CD8-positive, alpha-beta memory T cell (primary cell): ENCODE measurements around the gene PHKB. TPM values are rescaled to one million over a fixed set of nuclear protein-coding genes. Genes with fewer than 3 reads are reported as not detected.
"Not testable (repeated sequence)": the region's sequence is repeated elsewhere in the genome, so short reads cannot be mapped to it uniquely, and the experiment has no call there.

ENCODE experiments used
- CTCF ChIA-PET: fragments of 350-600 bp; sonication (Branson Sonifier 250); formaldehyde crosslinking; loops from one replicate; lab custom pipeline; 2021; ENCODE audit warnings: antibody characterized with exemption; lab: Charles Lee
- POLR2A ChIA-PET: fragments of 350-600 bp; sonication (Branson Sonifier 250); formaldehyde crosslinking; loops from one replicate; lab custom pipeline; 2021; ENCODE audit warnings: antibody characterized with exemption; lab: Charles Lee
- DNase-seq, 5 donors: peaks; one replicate each; pipeline versions ENCODE4 v3.0.0 to v3.0.0-alpha.2; 2020 to 2022; ENCODE audit warnings: mixed read lengths in 1 of 5
- H3K27ac ChIP-seq: one replicate; pipeline ENCODE4 v1.7.0; 2013; ENCODE audit warnings: low read depth, mild to moderate bottlenecking, low read length, moderate library complexity
- H3K27me3 ChIP-seq: 2 replicates; pipeline ENCODE4 v1.7.0; 2013; ENCODE audit warnings: low read length, mild to moderate bottlenecking; ENCODE audit not compliant: insufficient read depth, poor library complexity, severe bottlenecking
- H3K36me3 ChIP-seq: 2 replicates; pipeline ENCODE4 v1.7.0; 2013; ENCODE audit warnings: mild to moderate bottlenecking, low read length, moderate library complexity; ENCODE audit not compliant: insufficient read depth
- H3K4me1 ChIP-seq: 2 replicates; pipeline ENCODE4 v1.7.0; 2013; ENCODE audit warnings: mild to moderate bottlenecking, low read length, moderate library complexity; ENCODE audit not compliant: insufficient read depth
- H3K4me3 ChIP-seq: 2 replicates; pipeline ENCODE4 v1.7.0; 2013; ENCODE audit warnings: mild to moderate bottlenecking, low read length
- H3K9me3 ChIP-seq: 2 replicates; pipeline ENCODE4 v1.7.0; 2013; ENCODE audit warnings: mild to moderate bottlenecking, low read length
- H3K27ac Mint-ChIP-seq, 8 donors: one replicate each; pipeline ENCODE4 v1.8.0; 2020 to 2021; ENCODE audit warnings: mixed read lengths in 8 of 8, mild to moderate bottlenecking in 6 of 8, inconsistent platforms in 3 of 8, moderate library complexity in 3 of 8
- H3K27me3 Mint-ChIP-seq, 2 donors: one replicate each; pipeline ENCODE4 v1.8.0; 2020 to 2021; ENCODE audit warnings: mixed read lengths in 2 of 2, mild to moderate bottlenecking in 1 of 2, moderate library complexity in 1 of 2
- H3K36me3 Mint-ChIP-seq, 3 donors: one replicate each; pipeline ENCODE4 v1.8.0; 2020 to 2021; ENCODE audit warnings: mixed read lengths in 3 of 3, inconsistent platforms in 1 of 3, mild to moderate bottlenecking in 1 of 3
- H3K4me1 Mint-ChIP-seq, 3 donors: one replicate each; pipeline ENCODE4 v1.8.0; 2020 to 2021; ENCODE audit warnings: mixed read lengths in 3 of 3, inconsistent platforms in 1 of 3, mild to moderate bottlenecking in 1 of 3
- H3K4me3 Mint-ChIP-seq, 7 donors: one replicate each; pipeline ENCODE4 v1.8.0; 2020 to 2021; ENCODE audit warnings: mixed read lengths in 7 of 7, mild to moderate bottlenecking in 6 of 7, moderate library complexity in 4 of 7, inconsistent platforms in 2 of 7
- H3K9me3 Mint-ChIP-seq, 5 donors: one replicate each; pipeline ENCODE4 v1.8.0; 2020 to 2022; ENCODE audit warnings: mixed read lengths in 5 of 5, mild to moderate bottlenecking in 3 of 5, moderate library complexity in 2 of 5, inconsistent platforms in 1 of 5
- polyA plus RNA-seq: library from polyadenylated mRNA; unstranded; fragments of 300-500 nt; fragmentation: Illumina TruSeq; gene quantifications from one replicate; pipeline ENCODE4 v1.2.3, GENCODE V29; 2021
- total RNA-seq, 2 experiments: library from RNA; stranded (reverse); gene quantifications; one replicate each; pipeline ENCODE4 v1.2.3, GENCODE V29; 2021

The PHKB gene
- total and polyA plus RNA-seq, 3 experiments from 2014 or later = 23.0 to 29.2 (median 25.4) TPM

DNA sequence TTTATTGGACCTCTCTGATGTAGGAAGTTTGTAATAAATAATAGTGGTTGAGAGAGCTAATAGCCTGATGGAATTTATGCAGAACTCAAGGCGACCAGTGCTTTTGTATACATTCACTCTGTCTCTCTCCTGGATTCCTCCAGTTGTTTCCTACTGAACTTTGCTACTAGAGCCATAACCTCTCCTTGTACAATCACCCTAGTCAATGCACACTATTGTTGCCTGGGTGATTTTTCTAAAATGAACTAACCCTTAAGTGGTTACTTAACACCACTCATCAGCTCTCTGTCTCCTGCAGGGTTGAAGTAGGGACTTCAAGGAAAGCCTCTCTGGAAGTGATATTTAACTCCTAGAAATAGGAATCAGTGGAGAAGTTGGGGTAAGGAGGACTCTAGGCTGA lies 9.7 kb downstream of the PHKB start:
- H3K36me3 Mint-ChIP-seq = peaks cover 0 to 12% (median 12%) of the 10 kb centered on the region in 3 donors
- Histone ChIP-seq H3K36me3 (peaks cover 4% of the 10 kb centered on the region), H3K4me1 (no peaks in the 10 kb centered on the region), H3K27ac (no peak overlapping the region), H3K4me3 (no peak overlapping the region), H3K9me3 (no peaks in the 10 kb centered on the region), H3K27me3 (no peaks in the 10 kb centered on the region)
- H3K27ac Mint-ChIP-seq = peak overlapping the region in 1 of 8 donors; percentile 10
- peaks cover 23 to 54% (median 50%) of the 10 kb centered on the region in 3 donors for H3K4me1 Mint-ChIP-seq
- no peaks in the 10 kb centered on the region for H3K9me3 Mint-ChIP-seq
- DNase-seq = no peak
- H3K4me3 Mint-ChIP-seq = no peak overlapping the region
- ChIA-PET CTCF (no interaction called here), POLR2A (no interaction called here)
- H3K27me3 Mint-ChIP-seq = no peaks in the 10 kb centered on the region

DNA sequence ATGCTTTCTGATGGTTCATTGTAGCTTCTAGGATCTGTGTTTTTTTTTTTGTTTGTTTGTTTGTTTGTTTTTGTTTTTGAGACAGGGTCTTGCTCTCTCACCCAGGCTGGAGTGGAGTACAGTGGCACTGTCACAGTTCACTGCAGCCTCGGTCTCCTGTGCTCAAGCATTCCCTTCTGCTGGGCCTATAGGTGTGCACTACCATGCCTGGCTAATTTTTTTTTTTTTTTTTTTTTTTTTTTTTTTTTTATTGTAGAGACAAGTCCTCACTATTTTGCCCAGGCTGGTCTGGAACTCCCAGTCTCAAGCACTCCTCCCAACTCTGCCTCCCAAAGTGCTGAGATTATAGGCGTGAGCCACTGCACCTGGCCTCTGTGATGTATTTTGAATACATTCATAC lies 11.9 kb downstream of the PHKB start:
- H3K4me3 Mint-ChIP-seq, H3K36me3 ChIP-seq, H3K27ac Mint-ChIP-seq, H3K4me3 ChIP-seq, H3K9me3 ChIP-seq, H3K27ac ChIP-seq, H3K9me3 Mint-ChIP-seq, H3K4me1 ChIP-seq, POLR2A ChIA-PET, CTCF ChIA-PET, DNase-seq, H3K27me3 ChIP-seq, H3K27me3 Mint-ChIP-seq: not testable (repeated sequence)
- Mint-ChIP-seq H3K36me3 (peaks cover 0 to 11% (median 11%) of the 10 kb centered on the region in 3 donors), H3K4me1 (peaks cover 18 to 38% (median 37%) of the 10 kb centered on the region in 3 donors)

DNA sequence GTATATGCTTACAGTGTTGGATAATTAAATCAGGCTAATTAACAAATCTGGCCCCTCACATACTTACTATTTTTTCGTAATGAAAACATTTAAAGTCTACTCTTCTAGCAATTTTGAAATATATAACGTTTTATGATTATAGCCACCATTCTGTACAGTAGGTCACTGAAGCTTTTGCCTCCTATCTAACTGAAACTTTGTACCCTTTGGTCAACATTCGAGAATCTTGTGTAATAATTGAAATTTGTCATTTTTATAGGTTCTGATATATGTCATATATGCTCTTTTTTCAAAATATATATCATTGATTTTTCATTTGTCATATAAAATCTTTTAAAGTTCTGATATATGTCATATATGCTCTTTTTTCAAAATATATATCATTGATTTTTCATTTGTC lies 12.7 kb downstream of the PHKB start:
- Mint-ChIP-seq H3K9me3 (no peaks in the 10 kb centered on the region), H3K27ac (no peak overlapping the region), H3K4me3 (no peak overlapping the region), H3K36me3 (peaks cover 0 to 9% (median 8%) of the 10 kb centered on the region in 3 donors), H3K27me3 (no peaks in the 10 kb centered on the region), H3K4me1 (peaks cover 15 to 35% (median 34%) of the 10 kb centered on the region in 3 donors)
- Histone ChIP-seq H3K4me1 (no peaks in the 10 kb centered on the region), H3K9me3 (no peaks in the 10 kb centered on the region), H3K36me3 (no peaks in the 10 kb centered on the region), H3K4me3 (no peak overlapping the region), H3K27ac (no peak overlapping the region), H3K27me3 (no peaks in the 10 kb centered on the region)
- CTCF ChIA-PET = no interaction called here
- POLR2A ChIA-PET = no interaction called here
- no peak for DNase-seq

DNA sequence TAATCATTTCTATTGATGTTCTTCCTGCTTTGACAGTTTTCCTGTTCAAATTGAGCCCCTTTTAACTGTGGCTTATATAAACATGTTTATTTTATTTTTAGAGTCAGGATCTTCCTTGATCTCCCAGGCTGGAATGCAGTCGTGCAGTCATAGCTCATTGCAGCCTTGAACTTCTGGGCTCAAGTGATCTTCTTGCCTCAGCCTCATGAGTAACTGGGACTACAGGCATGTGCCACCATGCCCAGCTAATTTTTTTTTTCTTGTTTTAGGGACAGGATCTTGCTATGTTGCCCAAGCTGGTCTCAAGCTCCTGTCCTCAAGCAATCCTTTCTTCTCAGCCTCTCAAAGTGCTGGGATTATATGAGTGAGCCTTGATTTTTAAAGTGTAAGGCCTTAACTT lies 14.7 kb downstream of the PHKB start:
- ChIA-PET CTCF (no interaction called here), POLR2A (interaction anchor here (1.1 kb wide), 1 partner anchor 14 kb away, joined by 3 read pairs; the partner anchor contains the start of genes ITFG1 and PHKB)
- no peaks in the 10 kb centered on the region for H3K9me3 ChIP-seq
- no peaks in the 10 kb centered on the region for H3K27me3 ChIP-seq
- H3K36me3 Mint-ChIP-seq = peaks cover 0 to 14% (median 8%) of the 10 kb centered on the region in 3 donors
- no peak overlapping the region for H3K4me3 Mint-ChIP-seq
- H3K27ac Mint-ChIP-seq = peak overlapping the region in 1 of 8 donors; percentile 56
- no peaks in the 10 kb centered on the region for H3K4me1 ChIP-seq
- H3K9me3 Mint-ChIP-seq = no peaks in the 10 kb centered on the region
- no peak overlapping the region for H3K4me3 ChIP-seq
- H3K27ac ChIP-seq = no peak overlapping the region
- no peaks in the 10 kb centered on the region for H3K27me3 Mint-ChIP-seq
- H3K4me1 Mint-ChIP-seq = peaks cover 18 to 46% (median 40%) of the 10 kb centered on the region in 3 donors
- H3K36me3 ChIP-seq = no peaks in the 10 kb centered on the region
- no peak for DNase-seq

DNA sequence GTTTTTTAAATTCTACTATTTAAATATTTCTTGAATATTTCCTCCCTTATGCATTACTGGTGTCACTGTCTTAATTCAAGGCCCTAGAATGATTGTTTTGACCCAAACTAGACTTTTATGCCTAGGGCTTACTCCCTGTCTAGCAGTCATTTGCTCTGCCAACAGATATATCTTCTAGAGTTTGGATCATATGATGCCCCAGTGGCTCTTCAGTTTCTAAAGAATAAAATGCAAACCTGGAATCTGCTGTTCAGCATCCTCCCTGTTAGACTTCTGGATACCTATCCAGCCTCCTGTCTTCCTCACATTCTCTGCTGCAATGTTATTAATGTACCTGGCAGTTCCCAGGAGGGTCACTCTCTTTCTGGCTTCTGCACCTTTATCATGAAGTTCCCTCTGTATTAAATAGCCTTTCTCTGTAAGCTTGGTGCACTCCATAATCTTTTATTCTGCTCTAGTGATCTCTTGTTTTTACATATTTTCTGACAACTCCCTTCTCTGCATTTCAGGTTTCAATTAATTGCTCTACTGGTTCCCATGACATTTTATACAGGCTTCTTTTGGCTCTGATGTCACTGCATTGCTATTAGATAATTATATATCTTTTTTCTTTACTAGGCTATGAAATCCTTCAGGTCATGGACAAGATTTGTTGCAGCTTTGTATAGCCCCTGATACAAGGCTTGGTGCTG lies 15.7 kb downstream of the PHKB start:
- H3K4me3 ChIP-seq = no peak overlapping the region
- POLR2A ChIA-PET = no interaction called here
- no peak overlapping the region for H3K27ac ChIP-seq
- Mint-ChIP-seq H3K9me3 (no peaks in the 10 kb centered on the region), H3K27me3 (no peaks in the 10 kb centered on the region), H3K36me3 (peaks cover 0 to 10% (median 8%) of the 10 kb centered on the region in 3 donors), H3K4me3 (no peak overlapping the region), H3K4me1 (peaks cover 18 to 50% (median 43%) of the 10 kb centered on the region in 3 donors), H3K27ac (peak overlapping the region in 2 of 8 donors; percentile 1 to 18)
- no peaks in the 10 kb centered on the region for H3K36me3 ChIP-seq
- DNase-seq = no peak
- no peaks in the 10 kb centered on the region for H3K9me3 ChIP-seq
- no peaks in the 10 kb centered on the region for H3K27me3 ChIP-seq
- CTCF ChIA-PET = no interaction called here
- no peaks in the 10 kb centered on the region for H3K4me1 ChIP-seq

DNA sequence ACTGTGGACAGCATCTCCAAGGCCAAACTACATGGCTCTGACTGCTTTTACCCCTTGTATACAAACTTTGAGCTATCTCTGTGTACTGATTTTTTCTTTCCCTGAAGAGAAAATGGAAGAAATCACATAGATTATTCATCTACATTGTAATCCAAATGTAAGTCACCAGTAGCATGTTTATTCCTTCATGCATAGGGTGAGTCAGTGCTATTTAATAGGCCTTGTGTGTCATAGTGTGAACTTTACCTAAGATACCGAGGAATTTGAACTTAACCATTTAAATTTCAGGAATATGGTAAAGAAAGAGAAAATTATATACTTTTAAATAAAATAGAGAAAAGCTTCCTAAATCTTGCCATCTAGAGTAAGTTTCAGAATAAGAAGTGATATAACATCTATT lies 16.5 kb downstream of the PHKB start:
- no peak overlapping the region for H3K27ac Mint-ChIP-seq
- H3K9me3 Mint-ChIP-seq = no peaks in the 10 kb centered on the region
- Histone ChIP-seq H3K4me3 (no peak overlapping the region), H3K27me3 (no peaks in the 10 kb centered on the region), H3K9me3 (no peaks in the 10 kb centered on the region), H3K4me1 (no peaks in the 10 kb centered on the region), H3K27ac (no peak overlapping the region), H3K36me3 (no peaks in the 10 kb centered on the region)
- DNase-seq = no peak
- no peaks in the 10 kb centered on the region for H3K27me3 Mint-ChIP-seq
- H3K36me3 Mint-ChIP-seq = peaks cover 0 to 10% (median 9%) of the 10 kb centered on the region in 3 donors
- POLR2A ChIA-PET = no interaction called here
- H3K4me3 Mint-ChIP-seq = no peak overlapping the region
- CTCF ChIA-PET = interaction anchor here (0.9 kb wide), 1 partner anchor 15 kb away, joined by 3 read pairs; no protein-coding TSS in a partner anchor
- peaks cover 20 to 48% (median 46%) of the 10 kb centered on the region in 3 donors for H3K4me1 Mint-ChIP-seq

DNA sequence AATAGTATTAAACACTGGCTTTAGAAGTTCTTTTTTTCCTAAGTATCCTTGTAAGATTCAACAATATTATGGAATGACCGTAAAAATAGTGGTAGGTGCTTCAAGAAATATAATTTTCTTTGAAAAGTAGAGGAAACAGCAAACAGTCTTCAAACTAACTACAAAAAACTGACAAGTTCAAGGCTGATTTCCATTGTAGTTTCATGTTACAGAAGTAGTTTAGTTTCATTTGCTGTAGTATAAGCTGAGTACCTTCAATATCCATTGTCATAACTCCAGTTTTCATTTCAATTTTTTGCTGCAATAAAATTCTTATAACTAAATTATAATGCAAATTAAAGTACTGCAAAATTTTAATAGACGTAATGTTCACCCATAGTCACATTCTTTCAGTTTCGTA lies 19.3 kb downstream of the PHKB start:
- H3K4me1 ChIP-seq = no peaks in the 10 kb centered on the region
- DNase-seq = no peak
- no peak overlapping the region for H3K27ac ChIP-seq
- ChIA-PET POLR2A (interaction anchor here (0.6 kb wide), 1 partner anchor 43 kb away, joined by 7 read pairs; no protein-coding TSS in a partner anchor), CTCF (no interaction called here)
- no peak overlapping the region for H3K4me3 Mint-ChIP-seq
- no peaks in the 10 kb centered on the region for H3K9me3 ChIP-seq
- H3K36me3 Mint-ChIP-seq = peaks cover 0 to 10% (median 7%) of the 10 kb centered on the region in 3 donors
- no peak overlapping the region for H3K27ac Mint-ChIP-seq
- H3K9me3 Mint-ChIP-seq = no peaks in the 10 kb centered on the region
- H3K4me3 ChIP-seq = no peak overlapping the region
- H3K36me3 ChIP-seq = no peaks in the 10 kb centered on the region
- no peaks in the 10 kb centered on the region for H3K27me3 Mint-ChIP-seq
- H3K4me1 Mint-ChIP-seq = peaks cover 24 to 59% (median 48%) of the 10 kb centered on the region in 3 donors
- no peaks in the 10 kb centered on the region for H3K27me3 ChIP-seq

DNA sequence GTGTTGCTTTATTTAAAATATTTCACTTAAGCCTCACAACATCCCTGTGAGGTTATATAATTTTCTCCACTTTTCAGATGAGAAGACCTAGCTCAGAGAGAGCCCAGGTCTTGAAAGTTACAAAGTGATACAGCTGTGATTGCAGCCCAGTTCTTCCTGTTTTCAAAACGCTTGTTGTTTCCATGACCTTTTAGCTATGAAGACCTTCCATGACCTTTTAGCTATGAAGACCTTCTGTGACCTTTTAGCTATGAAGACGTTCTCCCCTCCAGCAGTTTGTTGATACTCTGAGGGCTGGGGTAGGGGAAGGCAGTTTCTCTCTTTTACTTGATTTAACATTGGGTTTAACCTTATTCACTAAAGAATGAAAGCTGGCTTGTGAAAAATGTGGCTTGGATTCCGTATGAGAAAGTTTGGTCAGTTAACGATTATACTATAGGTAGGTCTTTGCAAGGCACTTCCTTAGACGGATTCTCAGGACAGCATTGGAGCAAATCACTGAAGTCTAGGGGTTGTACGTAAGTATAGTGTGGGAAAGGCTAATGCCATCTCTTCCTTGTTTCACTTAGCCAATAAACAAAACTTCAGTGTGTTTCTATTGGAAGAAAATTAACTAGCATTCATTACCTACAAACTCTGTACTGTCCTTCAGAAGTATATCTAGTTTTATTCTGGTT lies 20.7 kb downstream of the PHKB start:
- no peaks in the 10 kb centered on the region for H3K27me3 Mint-ChIP-seq
- DNase-seq = no peak
- no peak overlapping the region for H3K4me3 ChIP-seq
- peaks cover 26 to 60% (median 46%) of the 10 kb centered on the region in 3 donors for H3K4me1 Mint-ChIP-seq
- no peaks in the 10 kb centered on the region for H3K4me1 ChIP-seq
- H3K27ac Mint-ChIP-seq = peak overlapping the region in 2 of 8 donors; percentile 31 to 32
- no peak overlapping the region for H3K27ac ChIP-seq
- no peaks in the 10 kb centered on the region for H3K9me3 ChIP-seq
- no peaks in the 10 kb centered on the region for H3K9me3 Mint-ChIP-seq
- H3K4me3 Mint-ChIP-seq = no peak overlapping the region
- POLR2A ChIA-PET = no interaction called here
- CTCF ChIA-PET = no interaction called here
- no peaks in the 10 kb centered on the region for H3K36me3 ChIP-seq
- no peaks in the 10 kb centered on the region for H3K27me3 ChIP-seq
- peaks cover 6 to 13% (median 10%) of the 10 kb centered on the region in 3 donors for H3K36me3 Mint-ChIP-seq
